Epidermal melanocyte (primary cell): ENCODE measurements around the gene SLC15A1.
A peak's percentile ranks its signal among the peaks of the same experiment; 100 is the strongest.

Experiments
- DNase-seq: peaks from one replicate; pipeline ENCODE4 v3.0.0; 2011; ENCODE audit warnings: low spot score; ENCODE audit not compliant: insufficient read length

Gene SLC15A1

GRCh38 chr13:98706446-98707110 lies 45.9 kb downstream of the SLC15A1 start:
- no peak for DNase-seq

GRCh38 chr13:98697791-98698190 lies 54.7 kb downstream of the SLC15A1 start:
- DNase-seq, result no peak

DNA sequence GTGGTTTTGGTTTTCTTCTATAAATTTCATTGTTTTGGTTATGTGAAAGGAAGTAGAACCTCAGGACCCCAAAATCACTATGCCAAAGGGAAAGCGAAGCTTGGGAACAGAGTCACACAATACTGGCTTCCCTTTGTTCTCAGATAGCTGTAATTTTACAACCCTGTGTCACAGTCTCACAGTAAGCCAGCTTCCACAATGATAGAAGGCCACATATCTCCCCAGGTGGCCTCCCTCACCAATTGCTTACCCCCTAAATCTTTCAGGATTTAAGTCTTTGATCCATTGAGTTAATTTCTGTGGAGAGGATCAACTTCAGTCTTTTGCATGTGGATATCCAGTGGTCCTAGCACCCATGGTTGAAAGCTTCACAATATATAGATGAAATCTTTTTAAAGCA lies 58.7 kb downstream of the SLC15A1 start:
- DNase-seq, result no peak

DNA sequence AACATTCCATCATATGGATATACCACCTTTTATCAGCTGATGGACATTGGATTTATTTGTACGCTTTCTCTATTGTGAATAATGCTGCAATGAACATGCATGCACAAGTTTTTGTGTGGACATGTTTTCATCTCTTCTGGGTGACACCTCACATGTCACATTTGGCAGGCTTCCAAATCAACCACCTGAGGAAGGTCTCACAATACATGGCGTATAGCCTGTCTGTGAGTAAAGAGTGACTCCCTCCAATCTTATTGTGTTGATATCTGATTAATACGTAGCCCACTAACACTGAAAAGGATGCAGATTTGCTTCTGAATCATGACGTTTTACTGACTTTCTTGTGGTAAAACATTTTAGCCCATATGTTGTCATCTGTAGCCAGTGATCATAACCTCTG lies 61.1 kb downstream of the SLC15A1 start:
- DNase-seq, result no peak

DNA sequence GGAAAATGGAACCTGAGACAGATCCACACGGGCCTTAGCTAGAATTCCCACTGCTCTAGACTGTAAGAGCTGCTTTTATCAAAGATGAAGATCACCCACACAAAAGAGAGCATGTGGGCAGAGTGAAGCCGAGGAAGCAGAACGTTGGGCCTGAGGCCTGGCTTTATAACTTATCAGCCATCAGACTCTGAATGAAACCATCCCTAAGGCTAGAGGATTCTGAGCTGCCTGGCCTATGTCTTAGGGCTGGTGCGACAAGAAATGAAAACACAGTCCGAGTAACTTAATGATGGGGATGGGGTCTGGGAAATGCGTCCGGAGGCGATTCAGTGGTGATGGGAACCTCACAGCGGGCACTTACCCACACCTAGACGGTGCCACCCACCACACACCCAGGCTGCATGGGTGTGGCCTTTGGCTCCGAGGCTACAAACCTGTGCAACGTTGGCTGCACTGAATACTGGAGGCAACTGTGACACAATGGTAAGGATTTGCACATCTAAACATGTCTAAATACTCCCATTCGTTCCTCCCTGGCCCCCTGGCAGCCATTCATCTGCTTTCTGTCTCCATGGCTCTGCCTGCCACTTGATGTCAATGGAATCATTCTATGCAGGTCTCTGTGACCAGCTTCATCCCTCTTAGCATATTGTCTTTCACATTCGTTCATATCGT lies 62.0 kb downstream of the SLC15A1 start:
- no peak for DNase-seq

GRCh38 chr13:98689347-98689968 lies 63.0 kb downstream of the SLC15A1 start:
- no peak for DNase-seq

DNA sequence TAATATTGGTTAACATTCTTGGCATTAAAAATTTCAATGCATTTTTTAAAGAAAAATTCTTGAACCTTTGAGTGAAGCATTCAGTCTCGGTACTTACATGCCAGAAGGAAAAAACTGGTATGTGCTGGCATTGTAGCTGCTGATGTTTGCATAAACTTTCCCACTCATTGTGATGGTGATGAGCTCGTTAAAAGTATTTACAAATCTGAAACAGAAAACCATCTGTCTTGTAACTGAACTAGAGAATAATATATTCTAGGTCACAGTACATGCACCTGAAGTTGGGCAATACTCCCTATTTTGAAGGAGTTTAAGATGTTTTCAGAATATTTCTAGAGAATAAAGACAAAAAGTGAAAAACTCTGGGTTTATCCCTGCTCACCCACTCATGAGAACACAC lies 64.1 kb downstream of the SLC15A1 start:
- no peak for DNase-seq

- DNase-seq, result no peak
These were observed 65.2 kb downstream of the SLC15A1 start for GRCh38 chr13:98687319-98687718.

DNA sequence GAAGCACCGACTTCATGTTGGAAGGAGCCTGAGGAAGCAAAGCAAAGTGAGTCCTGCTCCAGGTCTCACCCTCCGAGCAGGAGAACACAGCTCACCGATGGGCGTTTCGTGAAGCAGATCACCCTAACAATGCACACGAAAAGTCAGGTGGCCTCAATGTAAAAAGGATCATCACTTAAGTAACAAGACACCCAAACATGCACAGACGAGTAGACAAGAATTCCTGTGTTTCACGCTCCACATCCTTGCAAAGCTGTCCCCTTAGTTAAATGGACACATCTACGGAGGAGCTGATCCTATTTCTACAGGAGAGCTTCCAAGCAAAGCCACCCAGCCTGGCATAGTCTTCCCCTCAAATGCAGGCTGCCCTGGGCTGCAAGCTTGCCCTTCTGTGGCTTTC lies 66.2 kb downstream of the SLC15A1 start:
- DNase-seq, result no peak

DNA sequence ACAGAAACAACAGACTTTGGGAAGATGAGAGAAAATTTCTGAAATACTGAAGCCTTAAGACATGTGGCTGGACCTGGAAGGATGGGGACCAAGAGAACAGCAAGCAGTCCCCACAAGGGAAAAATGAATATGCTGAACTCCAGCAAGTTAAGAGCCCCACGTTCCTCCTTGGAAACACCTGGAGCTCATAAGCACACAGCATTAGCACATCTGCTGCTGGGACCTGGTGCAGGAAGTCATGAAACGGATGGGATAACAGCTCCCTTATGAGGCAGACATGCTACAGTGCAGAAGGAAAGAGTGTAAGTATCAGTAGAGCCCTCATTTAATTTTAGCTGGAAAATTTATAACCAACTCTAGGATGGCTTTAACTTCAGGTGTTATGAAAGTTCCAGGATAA lies 67.3 kb downstream of the SLC15A1 start:
- no peak for DNase-seq

DNA sequence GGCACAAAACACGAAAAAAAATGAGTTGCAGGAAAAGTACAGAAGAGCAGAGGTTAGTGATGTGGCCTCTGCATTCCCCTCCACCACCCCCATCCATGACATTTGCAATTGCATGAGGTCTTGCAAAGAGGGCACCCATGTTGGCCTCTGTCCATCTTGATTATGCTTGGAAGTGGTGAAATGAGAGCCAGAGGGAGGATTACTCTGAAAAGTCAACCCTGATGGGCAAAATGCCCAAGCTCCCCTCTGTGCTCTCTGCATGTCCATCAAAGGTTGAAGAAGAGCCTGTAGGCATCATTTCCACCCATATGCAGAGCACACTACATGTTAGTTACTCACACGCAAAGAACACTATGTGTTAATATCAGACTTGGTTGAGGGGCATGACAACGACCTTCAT lies 71.4 kb downstream of the SLC15A1 start:
- no peak for DNase-seq

- DNase-seq, result no peak
These were observed 73.7 kb downstream of the SLC15A1 start for GRCh38 chr13:98678741-98679140.

DNA sequence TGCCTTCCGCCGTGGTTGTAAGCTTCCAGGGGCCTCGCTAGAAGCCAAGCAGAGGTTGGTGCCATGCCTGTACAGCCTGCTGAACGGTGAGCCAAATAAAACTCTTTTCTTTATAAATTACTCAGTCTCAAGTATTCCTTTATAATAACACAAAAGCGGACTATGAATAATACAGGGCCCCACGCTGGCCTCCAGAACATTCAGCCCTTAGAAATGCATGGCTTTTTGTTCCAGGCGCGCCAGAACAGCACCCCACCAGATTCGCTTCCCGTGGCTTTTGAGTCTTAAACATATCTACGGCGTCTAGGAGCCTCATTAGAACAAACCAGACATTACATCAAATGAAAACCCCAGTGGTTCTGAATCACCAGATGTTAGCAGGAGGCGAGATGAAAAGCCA lies 75.1 kb downstream of the SLC15A1 start:
- no peak for DNase-seq

GRCh38 chr13:98676239-98676638 lies 76.2 kb downstream of the SLC15A1 start:
- DNase-seq, result no peak

- DNase-seq, result no peak
These were observed 76.6 kb downstream of the SLC15A1 start for GRCh38 chr13:98675837-98676236.

- DNase-seq, result no peak
These were observed 77.4 kb downstream of the SLC15A1 start for GRCh38 chr13:98675066-98675465.

GRCh38 chr13:98672947-98673613 lies 79.4 kb downstream of the SLC15A1 start:
- peak; percentile 86 for DNase-seq

- no peak for DNase-seq
These were observed 84.3 kb downstream of the SLC15A1 start for GRCh38 chr13:98668155-98668554.

- no peak for DNase-seq
These were observed 86.9 kb downstream of the SLC15A1 start for GRCh38 chr13:98665638-98665995.

DNA sequence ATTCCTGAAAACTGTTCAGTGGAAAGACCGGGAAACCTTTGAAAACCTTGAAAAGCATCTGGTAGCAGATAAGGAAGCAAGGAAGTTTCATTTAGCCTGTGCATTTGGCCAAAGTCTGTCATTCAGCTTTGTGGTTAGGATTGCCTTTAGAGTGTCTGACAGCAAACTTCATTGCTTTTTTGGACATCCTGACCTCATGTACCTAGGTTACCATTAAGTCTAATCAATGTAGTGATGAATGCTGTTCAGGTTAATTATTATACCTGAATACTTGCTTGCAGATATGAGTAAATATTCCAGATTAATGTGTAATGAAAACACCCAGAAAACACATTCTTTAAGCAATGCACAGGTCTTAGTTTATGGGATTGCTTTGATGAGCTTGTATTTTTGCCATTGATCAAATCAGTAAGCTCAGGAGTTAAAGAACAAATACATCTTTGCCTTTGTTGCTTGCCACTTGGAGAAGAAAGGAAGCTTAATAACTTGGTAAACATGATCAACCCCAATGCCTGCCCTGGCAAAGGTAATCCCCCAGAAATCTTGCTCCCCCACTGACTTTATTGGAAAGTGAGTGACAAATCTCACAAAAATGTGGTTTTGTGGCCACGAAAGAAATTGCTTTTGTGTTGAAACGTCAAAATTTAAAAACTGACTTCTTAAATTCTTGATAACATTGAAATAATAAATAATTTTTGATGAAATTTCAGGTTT lies 87.4 kb downstream of the SLC15A1 start:
- DNase-seq, result no peak

DNA sequence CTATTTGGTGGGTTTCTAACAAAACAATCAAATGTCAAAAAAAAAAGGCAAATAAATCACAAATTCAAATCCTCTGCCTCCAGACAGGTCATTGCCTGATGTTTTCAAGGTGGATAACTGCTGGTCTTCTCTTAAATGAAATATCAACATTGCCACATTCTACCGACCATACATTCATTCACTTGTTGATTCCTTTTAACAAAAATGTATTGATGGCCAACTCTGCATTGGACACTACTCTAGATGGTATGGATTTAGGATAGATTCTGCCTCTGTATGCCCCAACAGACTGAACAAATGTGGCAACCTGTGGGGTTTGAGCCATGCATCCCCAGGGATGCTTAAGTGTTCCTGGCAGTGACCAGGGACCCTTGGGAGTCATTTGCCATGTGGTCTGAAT lies 88.0 kb downstream of the SLC15A1 start:
- no peak for DNase-seq

DNA sequence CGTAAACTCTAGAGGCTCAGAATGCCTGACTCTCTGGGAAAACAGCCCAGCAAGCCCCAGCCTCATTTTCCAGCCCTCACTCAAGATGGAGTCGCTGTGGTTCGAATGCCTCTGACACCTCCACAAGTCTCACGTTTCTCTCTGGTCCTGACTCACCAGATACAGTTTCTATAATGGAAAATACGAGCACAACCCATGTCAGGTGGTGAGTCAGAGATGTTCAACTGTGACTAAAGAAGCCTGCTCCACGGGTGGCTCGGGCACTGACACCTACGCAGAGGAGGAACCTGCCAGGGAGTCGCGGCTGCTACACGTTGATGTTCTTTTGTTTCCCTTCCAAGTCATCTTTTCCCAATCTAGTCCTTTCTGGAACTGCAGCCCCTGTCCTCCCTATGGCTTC lies 88.4 kb downstream of the SLC15A1 start:
- DNase-seq, result no peak
